H9 (cell line): ENCODE data around the gene HOXD10. TPM values are rescaled to one million over a fixed set of nuclear protein-coding genes. Genes with fewer than 3 reads are reported as not detected.

Experiments
- DNase-seq: peaks from one replicate; pipeline ENCODE4 v3.0.0-alpha.2; 2017
- H2AFZ ChIP-seq: one replicate; pipeline ENCODE4 v1.6.1; 2013; ENCODE audit warnings: mild to moderate bottlenecking, low read length, control low read depth, moderate library complexity
- H2AK5ac ChIP-seq: 2 replicates; pipeline ENCODE4 v1.6.1; 2013; ENCODE audit warnings: low read length, control low read depth, mixed read lengths; ENCODE audit not compliant: insufficient read length
- H2BK120ac ChIP-seq: one replicate; pipeline ENCODE4 v1.6.1; 2013; ENCODE audit warnings: low read depth, mild to moderate bottlenecking, low read length, control low read depth, inconsistent platforms; ENCODE audit not compliant: poor library complexity, severe bottlenecking
- H2BK12ac ChIP-seq: 2 replicates; pipeline ENCODE4 v1.6.1; 2013; ENCODE audit warnings: low read length, control low read depth, mixed read lengths, low read depth; ENCODE audit not compliant: insufficient read length
- H2BK15ac ChIP-seq: 2 replicates; pipeline ENCODE4 v1.6.1; 2013; ENCODE audit warnings: low read depth, low read length, control low read depth
- H2BK20ac ChIP-seq: one replicate; pipeline ENCODE4 v1.6.1; 2013; ENCODE audit warnings: low read depth, mild to moderate bottlenecking, low read length, control low read depth, inconsistent platforms; ENCODE audit not compliant: poor library complexity, severe bottlenecking
- H2BK5ac ChIP-seq: 2 replicates; pipeline ENCODE4 v1.6.1; 2013; ENCODE audit warnings: low read length, control low read depth, mixed read lengths; ENCODE audit not compliant: insufficient read length
- H3K14ac ChIP-seq: 2 replicates; pipeline ENCODE4 v1.6.1; 2013; ENCODE audit warnings: low read length, control low read depth; ENCODE audit not compliant: insufficient read depth
- H3K18ac ChIP-seq: 2 replicates; pipeline ENCODE4 v1.6.1; 2013; ENCODE audit warnings: low read depth, mild to moderate bottlenecking, mixed read lengths, low read length, control low read depth; ENCODE audit not compliant: insufficient read length
- H3K23ac ChIP-seq: 2 replicates; pipeline ENCODE4 v1.6.1; 2013; ENCODE audit warnings: low read length, control low read depth, mixed read lengths, low read depth; ENCODE audit not compliant: insufficient read length
- H3K23me2 ChIP-seq: 2 replicates; pipeline ENCODE4 v1.6.1; 2013; ENCODE audit warnings: low read depth, mild to moderate bottlenecking, mixed read lengths, low read length, control low read depth; ENCODE audit not compliant: insufficient read length, poor library complexity, severe bottlenecking
- H3K27ac ChIP-seq: 2 replicates; pipeline ENCODE4 v1.5.1; 2013; ENCODE audit warnings: low read length, control low read depth, mixed read lengths, low read depth; ENCODE audit not compliant: insufficient read length
- H3K27me3 ChIP-seq: 2 replicates; pipeline ENCODE4 v1.6.1; 2013; ENCODE audit warnings: low read length, control low read depth, inconsistent platforms; ENCODE audit not compliant: insufficient read depth
- H3K4ac ChIP-seq: 2 replicates; pipeline ENCODE4 v1.6.1; 2013; ENCODE audit warnings: low read depth, mild to moderate bottlenecking, control low read depth, inconsistent platforms, low read length, moderate library complexity
- H3K4me1 ChIP-seq: 2 replicates; pipeline ENCODE4 v1.6.1; 2013; ENCODE audit warnings: low read length, control low read depth, inconsistent platforms; ENCODE audit not compliant: insufficient read depth
- H3K4me2 ChIP-seq: 2 replicates; pipeline ENCODE4 v1.6.1; 2013; ENCODE audit warnings: low read length, control low read depth, mixed read lengths; ENCODE audit not compliant: insufficient read length, insufficient read depth
- H3K56ac ChIP-seq: 2 replicates; pipeline ENCODE4 v1.6.1; 2013; ENCODE audit warnings: low read depth, mild to moderate bottlenecking, mixed read lengths, low read length, control low read depth; ENCODE audit not compliant: insufficient read length
- H3K79me1 ChIP-seq: 2 replicates; pipeline ENCODE4 v1.6.1; 2013; ENCODE audit warnings: low read depth, mild to moderate bottlenecking, moderate library complexity, low read length, control low read depth, inconsistent platforms; ENCODE audit not compliant: insufficient read depth, poor library complexity, severe bottlenecking
- H3K79me2 ChIP-seq: 2 replicates; pipeline ENCODE4 v1.6.1; 2013; ENCODE audit warnings: low read length, control low read depth, inconsistent platforms; ENCODE audit not compliant: insufficient read depth
- H3K9ac ChIP-seq: 2 replicates; pipeline ENCODE4 v1.6.1; 2013; ENCODE audit warnings: low read length, control low read depth, mixed read lengths; ENCODE audit not compliant: insufficient read length; ENCODE audit errors: extremely low read depth
- H3K9me3 ChIP-seq: one replicate; pipeline ENCODE4 v1.6.1; 2013; ENCODE audit warnings: low read depth, low read length, inconsistent platforms; ENCODE audit not compliant: control insufficient read depth
- H3T11ph ChIP-seq: one replicate; pipeline ENCODE4 v1.6.1; 2013; ENCODE audit warnings: mild to moderate bottlenecking, low read length, control low read depth, inconsistent platforms
- H4K20me1 ChIP-seq: one replicate; pipeline ENCODE4 v1.6.1; 2013; ENCODE audit not compliant: control insufficient read depth, insufficient read length, insufficient read depth
- H4K5ac ChIP-seq: 2 replicates; pipeline ENCODE4 v1.6.1; 2013; ENCODE audit warnings: low read depth, mild to moderate bottlenecking, mixed read lengths, low read length, control low read depth; ENCODE audit not compliant: insufficient read length
- H4K8ac ChIP-seq: replicated peaks from 2 replicates; pipeline ENCODE4 v1.6.1; 2013; ENCODE audit warnings: low read length, control low read depth, mixed read lengths, low read depth; ENCODE audit not compliant: insufficient read length
- H4K91ac ChIP-seq: 2 replicates; pipeline ENCODE4 v1.6.1; 2013; ENCODE audit warnings: low read depth, mild to moderate bottlenecking, moderate library complexity, mixed read lengths, low read length, control low read depth; ENCODE audit not compliant: insufficient read length
- H3K27ac Mint-ChIP-seq, 3 experiments: 2 replicates in 2 of 3; 3 replicates in 1 of 3; pipeline ENCODE4 v1.8.0; 2020 to 2021; ENCODE audit warnings: mixed read lengths in 3 of 3, mild to moderate bottlenecking in 1 of 3, moderate library complexity in 1 of 3
- H3K27me3 Mint-ChIP-seq: 2 replicates; pipeline ENCODE4 v1.8.0; 2021; ENCODE audit warnings: low read depth, mild to moderate bottlenecking, moderate library complexity, mixed read lengths
- H3K36me3 Mint-ChIP-seq, 3 experiments: 2 replicates in 2 of 3; 3 replicates in 1 of 3; pipeline ENCODE4 v1.8.0; 2020 to 2021; ENCODE audit warnings: low read depth in 3 of 3, mixed read lengths in 3 of 3; ENCODE audit not compliant: insufficient read depth in 1 of 3
- H3K4me1 Mint-ChIP-seq, 2 experiments: 2 replicates each; pipeline ENCODE4 v1.8.0; 2020; ENCODE audit warnings: mixed read lengths in 2 of 2
- H3K4me3 Mint-ChIP-seq, 2 experiments: 2 replicates in 1 of 2; 3 replicates in 1 of 2; pipeline ENCODE4 v1.8.0; 2020 to 2021; ENCODE audit warnings: mild to moderate bottlenecking in 2 of 2, mixed read lengths in 2 of 2, moderate library complexity in 1 of 2
- H3K9me3 Mint-ChIP-seq, 2 experiments: 2 replicates in 1 of 2; 3 replicates in 1 of 2; pipeline ENCODE4 v1.8.0; 2020; ENCODE audit warnings: mild to moderate bottlenecking in 2 of 2, mixed read lengths in 2 of 2, moderate library complexity in 1 of 2
- WGBS: extraction: QIAGEN DNeasy Blood & Tissue Kit; methylation state at CpG from one replicate; pipeline ENCODE4 v1.1.7; 2013; ENCODE audit warnings: missing lambda C conversion rate, low lambda C conversion rate, mixed read lengths; ENCODE audit not compliant: insufficient read length; ENCODE audit errors: extremely low coverage; 5-methylcytosine and 5-hydroxymethylcytosine counted together
- total RNA-seq: library from RNA; stranded (reverse); gene quantifications from 2 replicates; pipeline ENCODE4 v1.2.1, GENCODE V29; 2021
- TF ChIP-seq, protein P1 (sequence below): fragments of 200-600 bp; sonication (generic); conservative IDR thresholded peaks from 3 replicates; pipeline ENCODE4 v1.8.0; 2021; ENCODE audit warnings: antibody characterized with exemption, mild to moderate bottlenecking

Gene HOXD10
- total RNA-seq, 1 experiment from 2014 or later: not detected

DNA sequence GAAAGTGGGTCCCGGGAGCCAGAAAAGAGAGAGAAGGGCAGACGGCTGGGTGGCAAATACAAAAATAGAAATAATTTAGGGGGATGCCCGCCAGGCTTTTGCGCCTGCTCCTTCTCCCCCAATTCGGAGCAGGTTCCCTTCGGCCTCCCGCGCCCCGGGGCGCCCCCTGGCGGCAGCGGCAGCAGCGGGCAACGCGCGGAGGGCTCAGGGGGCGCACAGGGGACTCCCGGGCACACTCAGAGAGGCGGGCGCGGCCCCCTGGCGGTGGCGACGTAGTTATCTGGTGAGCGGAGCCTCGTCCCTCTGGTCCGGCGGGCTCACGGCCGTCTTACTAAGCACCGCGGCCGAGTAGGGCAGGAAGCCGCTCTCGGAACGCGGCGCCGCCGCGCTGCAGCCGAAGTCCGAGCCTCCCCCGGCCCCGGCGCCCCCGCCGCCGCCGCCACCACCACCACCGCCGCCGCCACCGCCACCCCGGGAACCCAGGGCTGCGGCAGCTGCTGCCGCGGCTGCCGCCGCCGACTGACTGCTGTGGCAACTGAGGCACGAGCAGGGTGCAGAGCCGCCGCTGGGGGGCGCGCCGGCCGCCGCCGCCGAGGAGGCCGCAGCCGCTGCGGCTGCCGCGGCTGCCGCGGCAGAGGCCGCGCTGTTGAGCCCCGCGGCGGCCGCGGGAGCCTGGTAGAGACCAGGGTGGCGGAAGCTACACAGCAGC, 36.6 kb upstream of the HOXD10 start:
- Histone ChIP-seq H3K79me1 (no peaks in the 10 kb centered on the region), H3K23me2 (peaks cover 7% of the 10 kb centered on the region), H3K27ac (no peak overlapping the region), H3K4me2 (peak overlapping the region; percentile 83), H3T11ph (no peak overlapping the region), H3K27me3 (peaks cover 87% of the 10 kb centered on the region), H4K5ac (no peak overlapping the region), H2AFZ (no peak overlapping the region), H2BK20ac (no peak overlapping the region), H3K79me2 (no peaks in the 10 kb centered on the region), H3K4me1 (no peaks in the 10 kb centered on the region), H3K18ac (no peak overlapping the region), H2BK15ac (no peak overlapping the region), H4K8ac (no peak overlapping the region), H4K91ac (no peak overlapping the region), H2BK12ac (no peak overlapping the region), H3K9me3 (no peaks in the 10 kb centered on the region), H4K20me1 (no peaks in the 10 kb centered on the region), H3K4ac (no peak overlapping the region), H2BK5ac (no peak overlapping the region), H2AK5ac (no peak overlapping the region), H3K14ac (no peak overlapping the region; the same call in 1 of the 2 replicates), H2BK120ac (no peak overlapping the region), H3K56ac (no peak overlapping the region), H3K9ac (no peak overlapping the region), H3K23ac (no peak overlapping the region)
- no CpG with 5 or more reads among the region's 86 CpGs for WGBS
- Mint-ChIP-seq H3K4me1 (peaks cover 23 to 46% of the 10 kb centered on the region in 2 experiments), H3K27me3 (peaks cover 96% of the 10 kb centered on the region), H3K27ac (no peak overlapping the region), H3K9me3 (peaks cover 5 to 6% of the 10 kb centered on the region in 2 experiments; a peak in 4 of 5 replicates), H3K36me3 (no peaks in the 10 kb centered on the region), H3K4me3 (peak overlapping the region; percentile 52 to 80)
- TF ChIP-seq, protein P1, sequence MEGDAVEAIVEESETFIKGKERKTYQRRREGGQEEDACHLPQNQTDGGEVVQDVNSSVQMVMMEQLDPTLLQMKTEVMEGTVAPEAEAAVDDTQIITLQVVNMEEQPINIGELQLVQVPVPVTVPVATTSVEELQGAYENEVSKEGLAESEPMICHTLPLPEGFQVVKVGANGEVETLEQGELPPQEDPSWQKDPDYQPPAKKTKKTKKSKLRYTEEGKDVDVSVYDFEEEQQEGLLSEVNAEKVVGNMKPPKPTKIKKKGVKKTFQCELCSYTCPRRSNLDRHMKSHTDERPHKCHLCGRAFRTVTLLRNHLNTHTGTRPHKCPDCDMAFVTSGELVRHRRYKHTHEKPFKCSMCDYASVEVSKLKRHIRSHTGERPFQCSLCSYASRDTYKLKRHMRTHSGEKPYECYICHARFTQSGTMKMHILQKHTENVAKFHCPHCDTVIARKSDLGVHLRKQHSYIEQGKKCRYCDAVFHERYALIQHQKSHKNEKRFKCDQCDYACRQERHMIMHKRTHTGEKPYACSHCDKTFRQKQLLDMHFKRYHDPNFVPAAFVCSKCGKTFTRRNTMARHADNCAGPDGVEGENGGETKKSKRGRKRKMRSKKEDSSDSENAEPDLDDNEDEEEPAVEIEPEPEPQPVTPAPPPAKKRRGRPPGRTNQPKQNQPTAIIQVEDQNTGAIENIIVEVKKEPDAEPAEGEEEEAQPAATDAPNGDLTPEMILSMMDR: peak; percentile 99
- DNase-seq: peak; percentile 90
